ENCODE data around the gene CD52. TPM values are rescaled to one million over a fixed set of nuclear protein-coding genes. Genes with fewer than 3 reads are reported as not detected.
A peak's percentile ranks its signal among the peaks of the same experiment; 100 is the strongest.

Gene CD52
- polyA plus RNA-seq, 1 experiment = not detected

- ChIA-PET CTCF (interaction anchor here (1.2 kb wide), 1 partner anchor 27 kb away, joined by 4 read pairs; no protein-coding TSS in a partner anchor), POLR2A (no interaction called here)
- Histone ChIP-seq H3K9me3 (ENCODE audit: control insufficient read depth, insufficient read depth, low read length) (no peaks in the 10 kb centered on the region; the same call in 1 of the 2 replicates), H3K4me3 (ENCODE audit: low read depth, low read length) (peak overlapping the region; percentile 64), H3K27me3 (ENCODE audit: control insufficient read depth, insufficient read depth, low read length) (peaks cover 41% of the 10 kb centered on the region), H3K27ac (ENCODE audit: low read depth, low read length) (no peak overlapping the region)
- TF ChIP-seq, protein P1, sequence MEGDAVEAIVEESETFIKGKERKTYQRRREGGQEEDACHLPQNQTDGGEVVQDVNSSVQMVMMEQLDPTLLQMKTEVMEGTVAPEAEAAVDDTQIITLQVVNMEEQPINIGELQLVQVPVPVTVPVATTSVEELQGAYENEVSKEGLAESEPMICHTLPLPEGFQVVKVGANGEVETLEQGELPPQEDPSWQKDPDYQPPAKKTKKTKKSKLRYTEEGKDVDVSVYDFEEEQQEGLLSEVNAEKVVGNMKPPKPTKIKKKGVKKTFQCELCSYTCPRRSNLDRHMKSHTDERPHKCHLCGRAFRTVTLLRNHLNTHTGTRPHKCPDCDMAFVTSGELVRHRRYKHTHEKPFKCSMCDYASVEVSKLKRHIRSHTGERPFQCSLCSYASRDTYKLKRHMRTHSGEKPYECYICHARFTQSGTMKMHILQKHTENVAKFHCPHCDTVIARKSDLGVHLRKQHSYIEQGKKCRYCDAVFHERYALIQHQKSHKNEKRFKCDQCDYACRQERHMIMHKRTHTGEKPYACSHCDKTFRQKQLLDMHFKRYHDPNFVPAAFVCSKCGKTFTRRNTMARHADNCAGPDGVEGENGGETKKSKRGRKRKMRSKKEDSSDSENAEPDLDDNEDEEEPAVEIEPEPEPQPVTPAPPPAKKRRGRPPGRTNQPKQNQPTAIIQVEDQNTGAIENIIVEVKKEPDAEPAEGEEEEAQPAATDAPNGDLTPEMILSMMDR (IDR thresholded peaks at IDR 0.05; ENCODE audit: low read depth, low read length) = no peak
- no peak for DNase-seq (ENCODE audit: low read depth, low spot score)
Observed at GRCh38 chr1:26336477-26337205, 18.9 kb downstream of the CD52 start.

DNA sequence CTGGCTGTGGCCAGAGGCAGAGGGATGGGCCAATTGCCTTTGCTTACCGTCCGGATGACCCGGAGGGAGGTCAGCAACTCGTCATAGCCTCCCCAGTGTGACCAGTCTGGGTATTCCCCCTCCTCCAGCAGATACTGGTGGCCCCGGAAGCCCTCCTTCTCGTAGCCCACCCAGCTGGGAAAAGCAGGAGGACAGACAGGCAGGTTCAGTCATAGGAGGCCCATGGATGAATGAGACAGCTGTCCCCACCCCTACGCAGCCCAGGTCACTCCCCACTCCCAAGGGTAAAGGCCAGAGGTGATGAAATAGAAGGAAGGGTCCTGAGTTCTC, 19.4 kb downstream of the CD52 start:
- TF ChIP-seq, protein P1 (IDR thresholded peaks at IDR 0.05; ENCODE audit: low read depth, low read length) = no peak
- Histone ChIP-seq H3K27ac (ENCODE audit: low read depth, low read length) (no peak overlapping the region), H3K9me3 (ENCODE audit: control insufficient read depth, insufficient read depth, low read length) (no peaks in the 10 kb centered on the region; the same call in 1 of the 2 replicates), H3K4me3 (ENCODE audit: low read depth, low read length) (no peak overlapping the region), H3K27me3 (ENCODE audit: control insufficient read depth, insufficient read depth, low read length) (peaks cover 43% of the 10 kb centered on the region)
- CTCF ChIA-PET = interaction anchor here (1.2 kb wide), 1 partner anchor 27 kb away, joined by 4 read pairs; no protein-coding TSS in a partner anchor
- no peak for DNase-seq (ENCODE audit: low read depth, low spot score)
- POLR2A ChIA-PET = no interaction called here

GRCh38 chr1:26337625-26338024, 19.9 kb downstream of the CD52 start:
- no peaks in the 10 kb centered on the region; the same call in 1 of the 2 replicates for H3K9me3 ChIP-seq (ENCODE audit: control insufficient read depth, insufficient read depth, low read length)
- ChIA-PET POLR2A (no interaction called here), CTCF (interaction anchor here (1.0 to 1.2 kb wide), 2 partner anchors 26 to 62 kb away, joined by 3 to 4 read pairs; no protein-coding TSS in a partner anchor)
- no peak overlapping the region for H3K27ac ChIP-seq (ENCODE audit: low read depth, low read length)
- peaks cover 43% of the 10 kb centered on the region for H3K27me3 ChIP-seq (ENCODE audit: control insufficient read depth, insufficient read depth, low read length)
- H3K4me3 ChIP-seq (ENCODE audit: low read depth, low read length) = no peak overlapping the region
- TF ChIP-seq, protein P1 (IDR thresholded peaks at IDR 0.05; ENCODE audit: low read depth, low read length) = no peak
- no peak for DNase-seq (ENCODE audit: low read depth, low spot score)

GRCh38 chr1:26338670-26339069, 20.9 kb downstream of the CD52 start:
- ChIA-PET POLR2A (interaction anchor here (0.6 kb wide), 1 partner anchor 26 kb away, joined by 6 read pairs; no protein-coding TSS in a partner anchor), CTCF (interaction anchor here (1.0 to 1.5 kb wide), 2 partner anchors 63 to 169 kb away, joined by 3 read pairs; partner anchors contain the start of gene ZNF593)
- Histone ChIP-seq H3K9me3 (ENCODE audit: control insufficient read depth, insufficient read depth, low read length) (no peaks in the 10 kb centered on the region; the same call in 1 of the 2 replicates), H3K27me3 (ENCODE audit: control insufficient read depth, insufficient read depth, low read length) (peaks cover 45% of the 10 kb centered on the region), H3K27ac (ENCODE audit: low read depth, low read length) (no peak overlapping the region), H3K4me3 (ENCODE audit: low read depth, low read length) (no peak overlapping the region)
- no peak for DNase-seq (ENCODE audit: low read depth, low spot score)
- TF ChIP-seq, protein P1 (IDR thresholded peaks at IDR 0.05; ENCODE audit: low read depth, low read length) = no peak

GRCh38 chr1:26340047-26340481, 22.3 kb downstream of the CD52 start:
- ChIA-PET POLR2A (no interaction called here), CTCF (interaction anchor here (1.5 kb wide), 1 partner anchor 170 kb away, joined by 3 read pairs; the partner anchor contains the start of gene ZNF593)
- Histone ChIP-seq H3K27ac (ENCODE audit: low read depth, low read length) (no peak overlapping the region), H3K27me3 (ENCODE audit: control insufficient read depth, insufficient read depth, low read length) (peaks cover 43% of the 10 kb centered on the region), H3K9me3 (ENCODE audit: control insufficient read depth, insufficient read depth, low read length) (no peaks in the 10 kb centered on the region; the same call in 1 of the 2 replicates), H3K4me3 (ENCODE audit: low read depth, low read length) (no peak overlapping the region)
- DNase-seq (ENCODE audit: low read depth, low spot score) = no peak
- TF ChIP-seq, protein P1 (IDR thresholded peaks at IDR 0.05; ENCODE audit: low read depth, low read length) = no peak

Measured in AG04450 (cell line).